ENCODE measurements around the gene XBP1.

DNA sequence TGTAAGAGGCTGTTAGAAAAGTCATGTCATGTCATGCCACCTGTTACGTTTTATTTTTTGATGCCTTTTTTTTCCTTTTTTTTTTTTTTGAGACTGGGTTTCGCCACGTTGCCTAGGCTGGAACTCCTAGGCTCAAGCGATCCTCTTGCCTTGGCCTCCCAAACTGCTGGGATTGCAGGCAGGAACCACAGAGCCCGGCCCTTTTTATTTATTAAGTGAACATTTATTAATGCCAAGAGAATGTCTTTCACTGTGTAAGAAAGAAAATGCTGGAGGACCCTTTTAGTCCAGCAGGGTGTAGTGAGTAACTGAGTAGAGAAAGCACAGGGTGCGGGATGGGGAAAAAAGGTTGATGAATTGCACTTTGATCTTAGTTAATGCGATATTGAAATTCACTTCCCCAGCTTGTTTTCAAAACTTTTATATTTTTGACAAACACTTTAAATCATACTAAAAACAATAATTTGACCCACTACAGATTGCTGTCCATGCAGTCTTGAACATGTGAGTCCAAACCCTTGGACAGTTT is 2.3 kb upstream of the XBP1 start:
- TF ChIP-seq, protein P1, sequence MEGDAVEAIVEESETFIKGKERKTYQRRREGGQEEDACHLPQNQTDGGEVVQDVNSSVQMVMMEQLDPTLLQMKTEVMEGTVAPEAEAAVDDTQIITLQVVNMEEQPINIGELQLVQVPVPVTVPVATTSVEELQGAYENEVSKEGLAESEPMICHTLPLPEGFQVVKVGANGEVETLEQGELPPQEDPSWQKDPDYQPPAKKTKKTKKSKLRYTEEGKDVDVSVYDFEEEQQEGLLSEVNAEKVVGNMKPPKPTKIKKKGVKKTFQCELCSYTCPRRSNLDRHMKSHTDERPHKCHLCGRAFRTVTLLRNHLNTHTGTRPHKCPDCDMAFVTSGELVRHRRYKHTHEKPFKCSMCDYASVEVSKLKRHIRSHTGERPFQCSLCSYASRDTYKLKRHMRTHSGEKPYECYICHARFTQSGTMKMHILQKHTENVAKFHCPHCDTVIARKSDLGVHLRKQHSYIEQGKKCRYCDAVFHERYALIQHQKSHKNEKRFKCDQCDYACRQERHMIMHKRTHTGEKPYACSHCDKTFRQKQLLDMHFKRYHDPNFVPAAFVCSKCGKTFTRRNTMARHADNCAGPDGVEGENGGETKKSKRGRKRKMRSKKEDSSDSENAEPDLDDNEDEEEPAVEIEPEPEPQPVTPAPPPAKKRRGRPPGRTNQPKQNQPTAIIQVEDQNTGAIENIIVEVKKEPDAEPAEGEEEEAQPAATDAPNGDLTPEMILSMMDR (IDR thresholded peaks at IDR 0.05) = no peak
- no peak for TF ChIP-seq ZFX (IDR thresholded peaks at IDR 0.05; ENCODE audit: borderline replicate concordance)

Measured in 22Rv1 (cell line).